K562 (cell line): ENCODE data around the gene CSNK1G1. TPM values are rescaled to one million over a fixed set of nuclear protein-coding genes. Genes with fewer than 3 reads are reported as not detected.

Experiments
- ATAC-seq: fragments of 200-7000 bp; cut with Tn5 transposase; 3 replicates; pipeline ENCODE4 v1.9.1; 2020; ENCODE audit warnings: moderate library complexity
- BruUV-seq: library from RNA; stranded (reverse); fragments of 400-500 nt; replicated peaks from 2 replicates; lab custom pipeline; 2021; lab: Mats Ljungman, UMichigan
- CTCF ChIA-PET: fragments of 300-600 bp; formaldehyde crosslinking; extraction: SDS; loops from one replicate; lab custom pipeline; 2021; ENCODE audit warnings: low intra/inter-chr PET ratio; lab: Yijun Ruan, JAX
- POLR2A ChIA-PET: fragments of 300-600, 350-650 bp; sonication (Branson Sonifier 250); formaldehyde crosslinking; extraction: SDS; loops from one replicate; lab custom pipeline; 2021; ENCODE audit warnings: antibody characterized with exemption, inconsistent platforms; lab: Yijun Ruan, JAX
- DNase-seq, 4 experiments: peaks; one replicate each; pipeline versions ENCODE4 v3.0.0 to v3.0.0-alpha.2; 2011 to 2018; ENCODE audit warnings: low spot score in 3 of 4, mixed read lengths in 3 of 4; ENCODE audit errors: extremely low read depth in 1 of 4
- FAIRE-seq: peaks from 2 replicates; lab custom pipeline; 2011; peaks lifted over from hg19 to GRCh38; lab: Jason Lieb, UNC
- H2AFZ ChIP-seq: 2 replicates; pipeline ENCODE4 v1.6.0; 2011; ENCODE audit warnings: low read depth, low read length, control low read depth, inconsistent platforms
- H3K27ac ChIP-seq: fragments of 200-600 bp; 3 replicates; pipeline ENCODE4 v1.8.0; 2011; ENCODE audit warnings: low read depth, mild to moderate bottlenecking, control low read depth, inconsistent platforms, low read length, moderate library complexity, mixed read lengths; ENCODE audit errors: extremely low read depth
- H3K27me3 ChIP-seq, 2 experiments: fragments of 300-600 bp in 1 of 2; 2 replicates in 1 of 2; 3 replicates in 1 of 2; pipeline versions ENCODE4 v1.6.0 to v1.8.0; 2011; ENCODE audit warnings: inconsistent platforms in 2 of 2, low read length in 2 of 2, mild to moderate bottlenecking in 1 of 2, mixed read lengths in 1 of 2, moderate library complexity in 1 of 2; ENCODE audit not compliant: control insufficient read depth in 2 of 2, insufficient read depth in 2 of 2
- H3K36me3 ChIP-seq: fragments of 300-600 bp; 3 replicates; pipeline ENCODE4 v1.8.0; 2011; ENCODE audit warnings: mild to moderate bottlenecking, low read length, inconsistent platforms; ENCODE audit not compliant: control insufficient read depth, insufficient read depth
- H3K4me1 ChIP-seq, 2 experiments: fragments of 200-600 bp in 1 of 2; replicated peaks in 1 of 2; 2 replicates in 1 of 2; 3 replicates in 1 of 2; pipeline versions ENCODE4 v1.5.1 to v1.8.0; 2011; ENCODE audit warnings: inconsistent platforms in 2 of 2, low read length in 2 of 2, mild to moderate bottlenecking in 1 of 2, mixed read lengths in 1 of 2, moderate library complexity in 1 of 2; ENCODE audit not compliant: control insufficient read depth in 2 of 2, insufficient read depth in 2 of 2
- H3K4me2 ChIP-seq: 2 replicates; pipeline ENCODE4 v1.6.1; 2011; ENCODE audit warnings: low read length, control low read depth, inconsistent platforms, mixed read lengths; ENCODE audit not compliant: insufficient read depth
- H3K4me3 ChIP-seq: fragments of 200-600 bp; sonication (generic), shearing (Covaris generic); 2 replicates; pipeline ENCODE4 v1.5.1; 2016; ENCODE audit warnings: control low read depth, inconsistent platforms
- H3K79me2 ChIP-seq: fragments of 200-600 bp; 3 replicates; pipeline ENCODE4 v1.8.0; 2011; ENCODE audit warnings: low read length, inconsistent platforms; ENCODE audit not compliant: control insufficient read depth, insufficient read depth
- H3K9ac ChIP-seq, 2 experiments: 2 replicates each; pipeline versions ENCODE4 v1.6.0 to v1.6.1; 2011; ENCODE audit warnings: low read depth in 2 of 2, low read length in 2 of 2, control low read depth in 1 of 2, inconsistent platforms in 1 of 2, mild to moderate bottlenecking in 1 of 2, mixed read lengths in 1 of 2; ENCODE audit not compliant: insufficient read depth in 1 of 2
- H3K9me1 ChIP-seq: one replicate; pipeline ENCODE4 v1.6.0; 2011; ENCODE audit warnings: inconsistent platforms, mild to moderate bottlenecking, low read length, moderate library complexity; ENCODE audit not compliant: control insufficient read depth, insufficient read depth
- H3K9me3 ChIP-seq: replicated peaks from 2 replicates; pipeline ENCODE4 v1.5.1; 2011; ENCODE audit warnings: low read depth, low read length, inconsistent platforms; ENCODE audit not compliant: control insufficient read depth, insufficient read depth
- H4K20me1 ChIP-seq: replicated peaks from 2 replicates; pipeline ENCODE4 v1.6.1; 2011; ENCODE audit warnings: low read length, inconsistent platforms, mixed read lengths; ENCODE audit not compliant: control insufficient read depth, insufficient read depth
- CREBBP ChIP-seq: IDR thresholded peaks from one replicate; pipeline ENCODE4 v1.6.1; 2012; ENCODE audit warnings: low read depth, mild to moderate bottlenecking, control low read depth, inconsistent platforms, low read length
- ETV6 ChIP-seq, 3 experiments: fragments of 150-350 bp in 1 of 3; sonication (generic) in 1 of 3; formaldehyde crosslinking in 1 of 3; IDR thresholded peaks; 2 replicates each; pipeline versions ENCODE4 v1.6.1 to v1.8.0; 2014 to 2022; ENCODE audit warnings: borderline replicate concordance in 2 of 3, low read depth in 2 of 3, antibody characterized with exemption in 1 of 3, low read length in 1 of 3, mild to moderate bottlenecking in 1 of 3, missing genetic modification reagents in 1 of 3
- WGBS: fragments of 100-300 bp; shearing (Covaris generic); methylation state at CpG from one replicate; pipeline ENCODE4 v1.1.6; 2016; ENCODE audit warnings: low coverage, mixed read lengths; ENCODE audit not compliant: insufficient coverage; ENCODE audit errors: missing lambda C conversion rate; 5-methylcytosine and 5-hydroxymethylcytosine counted together
- in situ Hi-C: fragments of 300-500 bp; cut with MboI; formaldehyde crosslinking; loops from 4 replicates; pipeline ENCODE4 v1.15.0; 2018; ENCODE audit warnings: inconsistent platforms, mixed read lengths
- intact Hi-C: fragments of 100-400 bp; cut with micrococcal nuclease; formaldehyde crosslinking; loops from 2 replicates; pipeline ENCODE4 v1.14.2; 2022
- polyA plus RNA-seq, 8 experiments: library from polyadenylated mRNA; depleted of rRNA in 4 of 8; stranded (reverse) in 5 of 8; unstranded in 3 of 8; fragments of >200 nt; fragmentation: Nextera tagmentation in 2 of 8; fragmentation: Illumina TruSeq in 1 of 8; extraction: Ambion mirVana in 2 of 8; extraction: Trizol in 1 of 8; gene quantifications; 2 replicates each; pipeline versions ENCODE4 v1.2.1 to v1.2.3, GENCODE V29; 2011 to 2014; ENCODE audit warnings: inconsistent platforms in 1 of 8, missing spikeins in 1 of 8
- total RNA-seq, 7 experiments: library from RNA; depleted of rRNA in 6 of 7; stranded (reverse); fragments of >200 nt in 6 of 7; fragmentation: Illumina TruSeq in 2 of 7; extraction: Trizol in 2 of 7; gene quantifications; 2 replicates each; pipeline versions ENCODE4 v1.2.1 to v1.2.3, GENCODE V29; 2011 to 2021; ENCODE audit warnings: low replicate concordance in 1 of 7

Gene CSNK1G1
- total and polyA plus RNA-seq, 9 of the 15 experiments (the other 6 are each of a cell fraction or from before 2014, with no cell fraction given) = 4.5 to 18.5 (median 9.5) TPM

- Histone ChIP-seq H3K4me1 (peaks cover 10 to 27% of the 10 kb centered on the region in 2 experiments; a peak in 3 of 5 replicates), H3K4me2 (no peak overlapping the region), H3K9me1 (no peaks in the 10 kb centered on the region), H3K79me2 (peaks cover 34% of the 10 kb centered on the region), H2AFZ (peak overlapping the region; percentile 99), H3K27me3 (no peaks in the 10 kb centered on the region), H3K36me3 (peaks cover 26% of the 10 kb centered on the region), H3K9me3 (no peaks in the 10 kb centered on the region), H4K20me1 (no peaks in the 10 kb centered on the region), H3K27ac (no peak overlapping the region; the same call in 2 of the 3 replicates), H3K9ac (peak overlapping the region in 1 of 2 experiments; percentile 10; a peak in 1 of 4 replicates), H3K4me3 (no peak overlapping the region)
- ChIA-PET POLR2A (interaction anchor here (0.6 to 3.8 kb wide), 3 partner anchors 10 to 520 kb away, joined by 3 to 36 read pairs (median 8); no protein-coding TSS in a partner anchor), CTCF (interaction anchor here (2.5 kb wide), 1 partner anchor 516 kb away, joined by 15 read pairs; no protein-coding TSS in a partner anchor)
- FAIRE-seq (no peak), ATAC-seq (no peak), DNase-seq (no peak)
- 82% methylated on average over 4 of the region's 4 CpGs for WGBS
- intact Hi-C loops (loop anchor here (5.0 kb wide), 1 partner anchor 43 kb away; no protein-coding TSS in a partner anchor), in situ Hi-C loops (no loop called here)
- BruUV-seq = no TSS peak
- TF ChIP-seq CREBBP (no peak), ETV6 (IDR thresholded peaks at IDR 0.05; ENCODE audit: borderline replicate concordance in 1 of 2, low read depth in 2 of 2, low read length in 1 of 2) (no peak), ETV6 (CRISPR knock-in tag; IDR thresholded peaks at IDR 0.05; ENCODE audit: borderline replicate concordance) (0 out of 2 replicates have a peak, but pooled peaks have one; percentile 47)
Measured at GRCh38 chr15:64164436-64164835, 191.5 kb downstream of the CSNK1G1 start.
